Right renal pelvis (tissue), 4 donors: ENCODE measurements around the gene KRTAP22-1. TPM values are rescaled to one million over a fixed set of nuclear protein-coding genes. Genes with fewer than 3 reads are reported as not detected.

ENCODE experiments used
- DNase-seq, 4 donors: peaks; one replicate each; pipeline ENCODE4 v3.0.0-alpha.2; 2013; ENCODE audit warnings: low read depth in 4 of 4, low spot score in 3 of 4, missing footprints in 1 of 4
- polyA plus RNA-seq, 4 donors: library from polyadenylated mRNA; unstranded; fragments of 120-200 nt; gene quantifications; one replicate each; pipeline ENCODE4 v1.2.1, GENCODE V29; 2013; ENCODE audit not compliant: insufficient read length in 4 of 4

The KRTAP22-1 gene
- not detected for polyA plus RNA-seq

GRCh38 chr21:30600787-30601186, at the start of gene KRTAP22-1:
TSS of gene KRTAP22-1 (plus strand) at chr21:30601087.
- no peak for DNase-seq

GRCh38 chr21:30552782-30553181, 48.1 kb upstream of the KRTAP22-1 start:
- no peak for DNase-seq

GRCh38 chr21:30555095-30555494, 45.8 kb upstream of the KRTAP22-1 start:
- no peak for DNase-seq

- DNase-seq: no peak
Observed at GRCh38 chr21:30561264-30561895, 39.5 kb upstream of the KRTAP22-1 start, which contains the start of gene KRTAP19-7. TSS of gene KRTAP19-7 (minus strand) at chr21:30561314. CDS start at chr21:30561289, 25 bp downstream.

- DNase-seq: no peak
Observed at GRCh38 chr21:30561957-30562356, 38.9 kb upstream of the KRTAP22-1 start.

- DNase-seq: no peak
Observed at GRCh38 chr21:30563072-30563471, 37.8 kb upstream of the KRTAP22-1 start.

GRCh38 chr21:30563630-30564029, 37.3 kb upstream of the KRTAP22-1 start:
- no peak for DNase-seq

GRCh38 chr21:30567617-30568016, 33.3 kb upstream of the KRTAP22-1 start:
- no peak for DNase-seq

- no peak for DNase-seq
Observed at GRCh38 chr21:30577766-30578165, 23.1 kb upstream of the KRTAP22-1 start.

- no peak for DNase-seq
Observed at GRCh38 chr21:30579346-30579745, 21.5 kb upstream of the KRTAP22-1 start.

- no peak for DNase-seq
Observed at GRCh38 chr21:30580132-30580531, 20.8 kb upstream of the KRTAP22-1 start.

GRCh38 chr21:30582870-30583269, 18.0 kb upstream of the KRTAP22-1 start:
- DNase-seq: no peak

- no peak for DNase-seq
Observed at GRCh38 chr21:30590297-30590696, 10.6 kb upstream of the KRTAP22-1 start, which contains the start of gene KRTAP22-2. TSS of gene KRTAP22-2 (minus strand) at chr21:30590397.

GRCh38 chr21:30592140-30592539, 8.7 kb upstream of the KRTAP22-1 start, which contains the start of gene KRTAP6-3:
TSS of gene KRTAP6-3 (plus strand) at chr21:30592440. CDS start at chr21:30592446, 6 bp downstream.
- no peak for DNase-seq

- DNase-seq: no peak
Observed at GRCh38 chr21:30598802-30599201, 2.1 kb upstream of the KRTAP22-1 start, which contains the start of gene KRTAP6-2. TSS of gene KRTAP6-2 (minus strand) at chr21:30598902. CDS start at chr21:30598874, 28 bp downstream.

GRCh38 chr21:30605968-30606367, 5.1 kb downstream of the KRTAP22-1 start:
- DNase-seq: no peak

- no peak for DNase-seq
Observed at GRCh38 chr21:30612132-30612531, 11.2 kb downstream of the KRTAP22-1 start.

GRCh38 chr21:30613836-30614235, 12.9 kb downstream of the KRTAP22-1 start, which contains the start of gene KRTAP6-1:
TSS of gene KRTAP6-1 (minus strand) at chr21:30613930. CDS start at chr21:30613904, 26 bp downstream.
- DNase-seq: no peak

GRCh38 chr21:30615199-30615598, 14.3 kb downstream of the KRTAP22-1 start:
- DNase-seq: no peak

GRCh38 chr21:30616125-30616524, 15.2 kb downstream of the KRTAP22-1 start, which contains the start of gene KRTAP20-1:
TSS of gene KRTAP20-1 (plus strand) at chr21:30616425. CDS start at chr21:30616455, 30 bp downstream.
- DNase-seq: no peak

GRCh38 chr21:30620080-30620479, 19.2 kb downstream of the KRTAP22-1 start:
- DNase-seq: no peak

GRCh38 chr21:30620522-30620921, 19.6 kb downstream of the KRTAP22-1 start, which contains the start of gene KRTAP20-4:
TSS of gene KRTAP20-4 (plus strand) at chr21:30620627.
- DNase-seq: no peak
